OCI-LY7 (cell line): ENCODE results near the gene IL1RAPL2.
A peak's percentile ranks its signal among the peaks of the same experiment; 100 is the strongest.

Experiments used
- EZH2phosphoT487 ChIP-seq: fragments of 200-600 bp; sonication (generic); IDR thresholded peaks from 2 replicates; pipeline ENCODE4 v1.6.1; 2018; ENCODE audit warnings: low read depth, borderline replicate concordance, mild to moderate bottlenecking, mixed run types, antibody characterized with exemption, low read length, moderate library complexity, mixed read lengths
- TF ChIP-seq, protein P1 (sequence below): fragments of 200-600 bp; sonication (generic); conservative IDR thresholded peaks from 2 replicates; pipeline ENCODE4 v1.5.1; 2014; ENCODE audit warnings: mild to moderate bottlenecking, antibody characterized with exemption, low read length, moderate library complexity, mixed read lengths

DNA sequence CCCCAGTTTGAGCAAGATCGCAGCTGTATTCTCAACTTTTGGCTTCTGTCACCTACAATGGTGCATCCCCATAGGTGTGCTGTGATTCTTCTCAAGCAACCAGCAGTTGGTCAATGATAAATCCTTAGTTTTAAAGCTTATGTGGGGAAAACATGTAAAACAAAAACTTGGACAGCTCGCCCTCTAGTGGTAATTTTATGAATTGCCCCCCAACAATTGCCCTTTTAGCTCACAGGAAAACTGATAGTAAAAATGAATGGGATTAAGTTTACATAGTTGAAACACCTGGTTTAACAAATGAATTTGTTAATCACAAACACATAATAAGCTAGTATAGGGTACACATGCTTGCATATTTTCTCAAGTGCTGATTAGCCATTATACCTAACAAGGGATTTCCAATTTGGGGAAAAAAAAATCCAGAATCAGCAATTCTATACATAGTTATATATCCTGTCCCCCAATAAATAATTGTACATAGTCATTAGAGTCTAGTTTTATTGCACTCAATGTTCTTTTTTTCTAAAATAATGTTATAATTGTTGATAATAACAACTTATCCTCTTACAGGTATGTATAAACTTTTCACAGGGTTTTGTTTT is 624.4 kb downstream of the IL1RAPL2 start:
- TF ChIP-seq, protein P1, sequence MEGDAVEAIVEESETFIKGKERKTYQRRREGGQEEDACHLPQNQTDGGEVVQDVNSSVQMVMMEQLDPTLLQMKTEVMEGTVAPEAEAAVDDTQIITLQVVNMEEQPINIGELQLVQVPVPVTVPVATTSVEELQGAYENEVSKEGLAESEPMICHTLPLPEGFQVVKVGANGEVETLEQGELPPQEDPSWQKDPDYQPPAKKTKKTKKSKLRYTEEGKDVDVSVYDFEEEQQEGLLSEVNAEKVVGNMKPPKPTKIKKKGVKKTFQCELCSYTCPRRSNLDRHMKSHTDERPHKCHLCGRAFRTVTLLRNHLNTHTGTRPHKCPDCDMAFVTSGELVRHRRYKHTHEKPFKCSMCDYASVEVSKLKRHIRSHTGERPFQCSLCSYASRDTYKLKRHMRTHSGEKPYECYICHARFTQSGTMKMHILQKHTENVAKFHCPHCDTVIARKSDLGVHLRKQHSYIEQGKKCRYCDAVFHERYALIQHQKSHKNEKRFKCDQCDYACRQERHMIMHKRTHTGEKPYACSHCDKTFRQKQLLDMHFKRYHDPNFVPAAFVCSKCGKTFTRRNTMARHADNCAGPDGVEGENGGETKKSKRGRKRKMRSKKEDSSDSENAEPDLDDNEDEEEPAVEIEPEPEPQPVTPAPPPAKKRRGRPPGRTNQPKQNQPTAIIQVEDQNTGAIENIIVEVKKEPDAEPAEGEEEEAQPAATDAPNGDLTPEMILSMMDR, result peak; percentile 78
- TF ChIP-seq EZH2phosphoT487, result no peak
